C1 segment of cervical spinal cord (tissue), 14 donors: ENCODE measurements around the gene IFIT1.
A peak's percentile ranks its signal among the peaks of the same experiment; 100 is the strongest.
"Not testable (repeated sequence)": the region's sequence is repeated elsewhere in the genome, so short reads cannot be mapped to it uniquely, and the experiment has no call there.

ENCODE experiments used
- DNase-seq, 14 donors: peaks; one replicate each; lab custom pipeline; 2025; lab: John Stamatoyannopoulos, UW

Gene IFIT1

DNA sequence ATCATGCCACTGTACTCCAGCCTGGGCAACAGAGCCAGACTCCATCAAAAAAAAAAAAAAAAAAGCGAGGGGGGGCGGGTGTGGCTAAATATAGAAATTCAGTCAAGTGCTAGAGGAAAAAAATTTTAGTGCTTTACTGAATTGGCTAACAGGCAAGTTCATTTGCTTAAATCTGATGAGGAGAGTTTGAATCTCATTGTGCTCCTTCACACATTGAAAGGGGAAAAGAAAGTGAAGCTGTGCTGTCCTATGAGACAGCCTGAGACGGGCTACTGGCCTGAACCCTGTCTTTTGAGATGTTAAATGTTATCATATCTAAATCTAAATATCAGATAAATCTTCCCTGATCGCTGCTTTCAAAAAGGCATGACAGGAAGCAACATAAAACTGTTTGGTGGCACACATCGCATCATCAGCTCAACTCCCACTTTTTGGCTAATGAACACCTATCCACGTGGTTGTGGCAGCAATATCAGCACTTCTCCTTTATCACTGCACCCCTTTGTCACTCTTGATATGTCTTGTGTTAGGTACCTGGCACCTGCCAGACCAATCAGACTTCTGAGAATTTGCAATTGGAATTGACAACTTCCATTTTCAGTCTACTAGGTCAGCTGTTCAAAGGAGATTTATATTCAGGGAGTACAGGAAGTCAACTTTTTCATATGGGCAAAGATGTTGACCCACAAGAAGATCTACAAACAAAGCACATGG, 28.5 kb upstream of the IFIT1 start:
- no peak for DNase-seq

DNA sequence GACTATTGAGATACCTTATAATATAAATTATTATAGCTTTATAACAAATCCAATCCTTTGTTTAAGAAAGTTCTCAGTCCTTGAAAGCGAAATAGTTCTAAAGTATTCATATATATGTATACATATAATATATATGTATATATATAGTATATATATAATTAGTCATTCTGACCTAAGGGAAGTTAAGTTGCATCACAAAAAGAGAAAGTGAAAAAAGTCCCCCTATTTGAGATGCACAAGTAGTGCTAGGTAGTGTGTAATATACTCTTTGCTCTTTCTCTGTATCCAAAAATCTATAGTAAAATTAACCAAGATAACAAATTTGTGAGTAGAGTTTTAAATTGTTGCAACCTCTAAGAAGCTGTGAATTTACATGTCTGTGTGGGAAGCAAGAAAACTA, 27.9 kb upstream of the IFIT1 start:
- no peak for DNase-seq

DNA sequence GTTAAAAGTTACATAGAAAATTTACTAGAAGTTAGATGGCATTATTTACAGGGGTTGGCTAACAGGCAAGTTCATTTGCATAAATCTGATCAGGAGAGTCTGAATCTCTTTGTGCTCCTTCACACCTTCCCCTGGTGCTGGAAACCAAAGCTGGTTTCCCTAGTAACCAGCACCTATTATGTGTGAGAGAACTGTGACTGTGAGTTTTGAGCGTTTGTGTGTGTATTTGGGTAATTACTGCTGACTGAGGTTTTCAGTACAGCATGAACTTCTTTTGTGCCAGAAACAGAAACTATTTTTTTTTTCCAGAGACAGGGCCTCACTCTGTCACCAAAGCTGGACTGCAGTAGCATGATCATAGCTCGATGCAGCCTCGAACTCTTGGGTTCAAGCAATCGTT, 24.9 kb upstream of the IFIT1 start:
- peak in 1 of 14 donors; percentile 29 for DNase-seq

DNA sequence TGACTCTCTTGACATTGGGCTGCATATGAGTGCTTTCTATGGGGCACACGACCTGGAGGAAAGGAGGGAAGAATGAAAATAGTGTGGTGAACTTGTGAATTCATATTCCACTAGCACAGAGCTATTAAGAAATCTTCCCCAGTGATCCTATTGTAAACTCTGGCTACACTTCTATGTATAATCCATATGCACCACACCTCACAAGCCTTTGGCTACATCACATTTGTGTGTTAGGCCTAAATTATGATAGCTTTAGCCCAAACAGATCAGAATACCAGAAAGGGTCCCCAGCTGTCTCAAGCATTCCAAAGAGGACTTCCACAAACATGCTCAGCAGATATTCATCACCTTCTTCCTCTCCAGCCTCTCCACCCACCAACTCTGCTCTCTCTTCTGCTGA, 24.3 kb upstream of the IFIT1 start:
- DNase-seq = no peak

DNA sequence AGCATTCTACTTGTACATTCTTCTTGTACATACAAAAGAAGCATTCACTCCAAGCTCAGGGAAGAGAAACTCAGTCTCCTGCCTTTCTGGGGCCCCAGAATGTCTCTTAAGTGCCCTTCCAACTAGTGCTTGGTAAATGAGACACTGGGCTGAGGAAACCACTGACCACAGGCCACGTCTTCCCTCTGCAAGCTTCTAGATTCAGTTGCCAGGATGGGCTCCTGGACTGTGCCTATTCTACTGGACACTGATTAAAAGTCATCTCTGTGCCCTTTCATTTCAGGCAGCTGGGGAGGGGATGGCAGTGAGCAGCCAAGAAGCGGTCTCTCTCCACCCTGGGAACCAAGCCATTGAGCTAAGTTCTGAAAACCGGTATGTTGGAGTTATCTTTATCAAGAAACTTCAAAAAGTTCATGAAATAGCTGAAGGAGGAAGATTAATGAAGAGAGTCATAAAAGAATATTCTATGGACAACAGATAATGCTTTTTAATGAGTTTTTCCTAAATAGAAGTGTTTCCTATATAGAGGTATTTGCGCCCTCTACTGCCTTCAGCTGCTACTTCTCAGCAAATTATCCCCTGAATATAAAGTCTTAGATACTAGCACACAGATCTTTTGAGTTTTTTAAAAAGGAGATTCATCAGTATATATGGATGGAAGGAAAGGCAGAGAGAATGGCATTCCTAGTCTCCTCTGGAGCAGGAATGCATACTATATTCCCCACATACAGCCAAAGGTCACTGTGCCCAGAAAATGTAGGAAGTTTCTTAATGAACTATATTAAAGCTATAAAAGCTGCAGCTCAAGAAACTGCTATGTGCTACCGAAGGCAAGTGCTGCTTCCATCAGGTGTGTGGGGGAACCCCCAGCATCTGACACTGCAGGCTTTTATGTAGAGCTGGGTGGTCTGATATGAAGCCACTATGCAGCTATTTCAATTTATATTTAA, 23.0 kb upstream of the IFIT1 start:
- DNase-seq = peak in 9 of 14 donors; percentile 12 to 61 (median 30)

DNA sequence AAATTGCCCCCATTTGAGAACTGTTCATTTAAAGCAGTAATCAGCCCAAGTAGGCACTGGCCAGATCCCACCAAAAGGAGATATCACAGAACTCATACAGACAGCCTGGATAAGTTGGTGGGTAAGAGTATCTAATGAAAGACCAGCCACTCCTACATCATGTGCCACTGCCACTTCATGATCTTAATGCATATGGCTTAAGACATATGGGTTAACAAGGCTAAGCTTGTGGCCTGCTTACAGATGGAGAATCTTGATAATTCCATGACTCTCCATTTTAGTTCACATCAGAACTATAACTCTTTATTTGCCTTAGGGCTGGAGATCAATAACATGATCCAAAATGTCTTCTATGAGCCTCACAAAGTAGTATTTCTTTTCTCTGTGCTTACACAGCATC, 21.3 kb upstream of the IFIT1 start:
- no peak for DNase-seq

DNA sequence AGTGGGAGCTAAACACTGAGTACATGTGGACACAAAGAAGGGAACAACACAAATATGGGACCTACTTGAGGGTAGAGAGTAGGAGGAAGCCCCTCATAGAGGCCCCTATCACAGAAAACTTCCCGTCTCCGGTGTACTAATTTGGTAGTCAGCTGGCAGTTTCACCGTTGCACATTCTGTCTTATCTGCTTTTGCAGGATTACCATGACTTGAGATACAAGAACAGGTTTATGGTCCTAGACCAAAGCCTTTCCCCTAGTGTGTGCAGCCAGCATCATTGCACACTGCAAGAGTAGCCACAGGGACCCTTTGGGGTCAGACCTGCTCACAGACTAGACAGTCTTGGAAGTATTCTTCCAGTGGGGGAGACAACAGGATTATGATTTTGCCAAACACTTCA, 20.4 kb upstream of the IFIT1 start:
- no peak for DNase-seq

DNA sequence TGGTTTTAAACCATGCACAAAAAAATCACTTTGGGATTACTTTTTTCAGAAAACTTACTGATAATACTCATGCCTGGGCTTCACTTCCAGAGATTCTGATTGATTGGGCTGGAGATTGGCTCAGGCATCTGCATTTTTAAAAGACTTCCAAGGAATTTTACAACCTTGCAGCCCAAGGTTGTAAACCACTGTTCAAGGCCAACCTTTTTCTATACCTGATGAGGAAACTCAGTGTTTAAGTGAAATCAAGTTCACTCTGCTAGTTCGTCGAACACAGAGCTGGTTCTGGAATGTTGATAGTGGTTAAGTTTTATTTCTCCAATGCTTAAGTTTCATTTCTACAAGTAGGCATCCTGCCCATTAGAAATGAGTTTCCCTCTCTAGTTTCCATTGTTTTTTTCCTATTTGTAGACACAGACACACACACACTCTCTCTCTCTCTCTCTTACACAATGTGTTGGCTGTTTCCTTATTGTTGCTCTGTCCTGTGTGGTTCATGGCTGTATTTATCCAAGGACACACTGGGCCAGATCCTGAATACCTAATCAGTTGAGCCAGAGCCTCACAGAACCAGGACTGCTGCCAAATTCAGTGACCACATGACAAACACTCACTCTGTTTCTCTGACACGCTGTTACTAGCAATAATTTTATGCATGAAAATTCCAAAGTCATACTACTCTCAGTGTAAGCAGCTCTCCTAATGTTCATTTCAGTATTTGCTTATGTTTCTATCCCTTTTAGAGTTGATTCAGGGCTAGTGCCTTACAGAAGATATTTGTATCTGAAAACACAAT, 18.3 kb upstream of the IFIT1 start:
- DNase-seq = peak in 12 of 14 donors; percentile 21 to 92 (median 77)

DNA sequence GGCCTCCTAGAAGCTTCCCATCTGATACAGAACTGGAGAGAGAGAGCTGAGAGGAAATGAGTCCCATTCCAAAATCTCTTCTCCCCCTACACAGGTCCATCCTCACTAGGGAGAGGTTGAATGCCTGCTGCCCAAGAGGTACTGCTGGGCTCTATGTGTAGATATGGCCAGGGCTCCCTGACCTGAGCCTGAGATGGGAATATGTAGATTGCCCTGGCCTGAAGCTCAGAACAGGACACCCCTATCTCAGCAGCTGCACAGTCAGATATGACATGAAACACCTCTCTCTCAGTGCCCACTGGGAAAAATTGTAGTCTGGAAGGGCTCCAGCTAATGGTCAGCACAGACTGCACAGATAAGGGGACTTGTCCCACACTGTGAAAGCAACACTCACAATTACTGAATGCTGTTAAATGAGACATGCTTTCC, 17.7 kb upstream of the IFIT1 start:
- peak in 6 of 14 donors; percentile 33 to 61 (median 40) for DNase-seq

DNA sequence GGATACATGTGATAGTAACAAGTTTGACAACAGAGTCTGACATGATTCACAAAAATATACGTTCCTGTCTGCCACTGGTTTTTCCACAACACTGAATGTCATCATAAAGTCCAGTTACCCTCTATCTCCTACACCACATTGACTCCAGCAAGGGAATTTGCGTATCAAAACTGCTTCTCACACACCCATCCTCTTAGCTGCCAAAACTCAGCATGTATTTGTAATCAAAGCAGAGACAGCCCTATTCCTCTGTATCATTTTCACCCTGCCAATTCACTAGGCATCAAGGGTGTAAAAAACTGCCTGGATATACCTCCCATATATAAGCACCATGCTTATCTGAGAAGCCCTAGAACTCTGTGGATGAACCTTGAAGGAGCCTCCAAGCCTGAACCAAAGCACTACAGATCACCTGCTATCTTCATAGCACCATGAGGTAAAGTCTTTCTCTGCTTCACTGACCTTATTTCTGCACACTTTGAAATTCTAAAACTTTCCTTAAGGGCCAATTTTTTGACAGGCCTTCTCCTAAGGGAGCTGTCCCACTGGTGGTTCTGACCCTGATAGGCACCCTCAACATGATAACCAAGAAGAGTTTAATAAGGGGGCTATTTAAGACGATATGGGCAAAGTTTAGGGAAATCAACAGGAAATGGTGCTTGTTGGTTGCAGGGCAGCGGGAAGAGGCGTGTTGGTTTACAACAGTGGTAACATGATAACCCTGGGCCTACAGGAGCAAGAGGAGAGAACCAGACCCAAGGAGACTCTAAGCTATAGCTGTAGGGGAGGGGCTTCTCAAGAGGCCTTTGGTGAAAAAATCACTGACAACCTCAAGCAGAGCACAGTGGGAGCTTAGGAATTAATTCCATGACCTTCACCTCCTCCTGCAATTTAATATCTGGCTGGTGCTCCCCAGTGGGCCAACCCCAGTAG, 14.5 kb upstream of the IFIT1 start, which contains the start of gene IFIT1B:
TSS of gene IFIT1B (plus strand) at position 352 of the 933 bp plus-strand sequence. CDS start at position 432, 80 bp downstream.
- no peak for DNase-seq

DNA sequence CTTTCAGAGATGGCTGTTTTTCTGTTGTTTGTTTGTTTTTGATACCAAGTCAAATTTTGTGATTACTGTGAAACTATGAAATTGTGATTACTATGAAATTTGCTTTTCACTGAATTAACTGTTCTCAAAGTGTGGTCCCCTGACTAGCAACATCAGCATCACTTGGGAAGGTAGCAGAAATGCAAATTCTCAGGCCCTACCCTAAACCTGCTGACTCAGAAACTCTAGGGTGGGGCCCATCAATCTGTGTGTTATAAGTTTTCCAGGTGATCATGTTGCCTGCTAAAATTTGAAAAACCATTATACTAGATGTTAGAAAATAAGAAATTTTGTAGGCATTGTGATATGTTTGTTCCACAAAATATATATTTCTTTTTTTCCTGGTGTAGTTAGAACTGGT, 13.3 kb upstream of the IFIT1 start:
- no peak for DNase-seq

DNA sequence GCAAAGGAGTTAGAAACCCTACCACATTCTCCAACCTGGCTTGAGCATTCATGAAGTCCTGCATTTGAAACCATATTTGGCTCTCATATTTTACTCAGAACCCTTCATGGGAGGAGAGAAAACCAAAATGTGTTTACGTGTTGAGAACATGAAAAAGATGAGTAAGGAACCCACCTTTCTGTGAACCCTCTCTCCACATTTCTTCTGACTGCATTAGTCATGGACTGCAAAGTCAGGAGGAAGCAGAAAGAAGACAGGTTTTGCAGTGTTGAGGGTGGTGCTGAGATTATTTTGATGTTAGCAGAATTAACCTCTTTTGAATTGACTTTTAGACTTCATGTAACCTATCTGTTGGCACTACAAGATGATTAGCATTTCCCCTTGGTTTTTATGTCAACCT, 9.7 kb upstream of the IFIT1 start:
- DNase-seq = no peak

DNA sequence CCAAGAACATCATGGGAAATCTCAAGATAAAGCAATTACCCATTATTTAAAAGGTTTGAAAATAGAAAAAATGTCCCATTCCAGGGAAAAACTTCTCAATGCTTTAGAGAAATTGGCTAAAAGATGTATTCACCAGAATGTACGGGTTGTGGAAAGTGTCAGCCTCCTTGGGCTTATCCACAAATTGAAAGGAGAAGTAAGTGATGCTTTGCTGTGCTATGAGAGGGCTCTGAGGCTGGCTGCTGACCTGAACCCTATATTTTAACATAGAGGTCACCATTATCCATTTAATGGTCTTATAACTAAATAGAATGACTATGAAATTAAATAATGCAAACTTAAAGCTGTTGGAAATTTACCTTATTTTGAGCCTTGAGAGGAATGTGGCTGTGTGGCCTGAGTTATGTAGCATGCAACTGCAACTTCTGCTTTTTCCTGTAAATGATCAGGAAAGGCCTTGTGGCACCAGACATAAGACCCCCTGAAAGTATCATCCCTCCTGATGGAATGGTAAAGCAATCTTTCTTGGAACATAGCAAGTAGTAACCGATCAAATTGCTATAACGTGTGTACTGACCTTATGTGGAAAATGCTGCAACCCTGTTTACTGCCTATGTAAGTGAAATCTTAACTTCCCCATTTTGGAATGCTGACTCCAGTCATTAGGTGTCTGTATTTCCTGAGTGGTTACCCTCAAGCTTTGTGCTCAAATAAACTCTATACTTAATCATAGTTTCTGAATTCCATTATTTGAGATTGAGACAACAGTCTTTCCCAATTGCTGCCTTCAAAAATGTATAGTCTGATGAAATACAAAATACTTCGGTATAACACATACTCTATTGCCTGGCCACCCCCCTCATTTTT, 7.7 kb upstream of the IFIT1 start:
- DNase-seq = no peak

DNA sequence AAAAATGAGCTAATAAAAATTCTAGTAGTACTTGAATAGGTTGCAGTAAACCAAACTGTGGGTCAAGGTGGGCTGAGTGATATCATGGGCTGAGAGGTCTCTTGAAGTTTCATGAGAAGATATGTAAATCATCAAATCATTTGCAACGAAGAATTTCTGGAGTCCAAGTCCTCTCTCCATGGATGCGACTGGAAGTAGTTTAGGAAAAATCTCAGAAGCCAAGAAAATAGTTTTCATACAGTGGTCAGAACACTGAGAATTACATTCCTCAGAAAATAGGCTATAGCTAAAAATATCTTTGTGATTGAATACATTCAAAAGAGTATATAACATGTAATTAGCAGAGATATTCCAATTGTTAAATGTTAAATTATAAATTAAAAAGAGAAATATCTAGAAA, 3.6 kb upstream of the IFIT1 start:
- DNase-seq = no peak

DNA sequence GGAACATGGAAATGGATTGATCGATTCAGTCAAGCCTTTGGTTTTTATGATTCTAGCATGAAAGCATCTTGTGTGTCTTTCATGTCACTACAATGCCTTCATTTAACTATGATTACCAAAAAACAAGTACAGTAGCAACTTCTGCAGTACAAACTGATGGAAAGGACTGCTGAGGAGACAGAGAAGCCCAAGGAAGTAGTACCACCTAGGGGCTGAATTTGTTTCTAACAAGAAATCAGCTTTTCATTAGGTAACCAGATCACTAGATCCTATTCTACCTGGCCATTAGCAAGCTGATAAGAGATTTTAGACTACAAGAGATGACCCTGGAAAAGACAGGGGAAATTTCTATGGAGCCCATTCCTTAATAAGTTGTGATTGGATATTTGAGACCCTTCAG, 3.2 kb upstream of the IFIT1 start:
- DNase-seq = peak in 1 of 14 donors; percentile 9

DNA sequence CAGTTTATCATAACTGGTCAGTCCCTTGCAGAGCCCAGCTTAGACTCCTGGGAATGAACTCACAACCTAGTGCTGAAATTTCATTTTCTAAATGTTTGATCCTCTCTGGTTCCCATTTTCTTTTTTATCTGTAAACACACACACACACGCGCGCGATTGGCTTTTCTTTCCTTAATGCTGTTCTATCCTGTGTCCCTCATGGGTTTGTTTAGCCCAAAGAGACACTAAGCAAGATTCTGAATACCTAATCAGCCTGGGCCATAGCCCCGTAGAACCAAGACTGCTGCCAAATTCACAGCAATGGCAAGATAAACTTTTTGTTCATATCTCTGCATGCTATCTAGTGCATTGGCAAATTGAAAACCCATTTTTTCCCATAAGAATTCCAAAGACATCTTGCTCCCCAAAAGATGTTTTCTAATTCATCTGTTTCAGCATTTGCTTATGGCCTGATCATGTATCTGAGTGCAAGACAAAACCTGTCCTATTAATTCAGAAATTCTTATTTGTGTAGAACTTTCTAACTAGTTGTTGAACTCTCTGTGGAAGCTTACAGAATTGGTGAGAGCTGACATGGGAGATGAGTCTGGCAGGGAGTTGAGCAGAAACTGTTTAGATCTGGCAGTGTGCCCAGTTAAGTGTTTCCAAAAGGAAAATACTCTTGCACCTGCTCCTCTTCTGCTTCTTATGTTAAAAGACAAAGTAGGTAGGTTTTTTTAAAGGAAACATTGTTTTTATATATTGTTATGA, 1.8 kb upstream of the IFIT1 start:
- DNase-seq = peak in 1 of 14 donors; percentile 35

DNA sequence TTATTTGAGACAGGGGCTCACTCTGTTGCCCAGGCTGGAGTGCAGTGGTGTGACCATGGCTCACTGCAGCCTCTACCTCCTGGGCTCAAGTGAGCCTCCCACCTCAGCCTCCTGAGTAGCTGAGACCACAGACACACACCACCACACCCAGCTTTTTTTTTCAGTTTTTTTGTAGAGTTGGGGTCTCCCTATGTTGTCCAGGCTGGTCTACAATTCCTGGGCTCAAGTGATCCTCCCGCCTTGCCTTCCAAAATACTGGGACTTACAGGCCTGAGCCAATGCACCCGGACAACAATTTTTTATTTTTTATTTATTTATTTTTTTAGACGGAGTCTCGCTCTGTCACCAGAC, 1.2 kb upstream of the IFIT1 start:
- DNase-seq = not testable (repeated sequence)

DNA sequence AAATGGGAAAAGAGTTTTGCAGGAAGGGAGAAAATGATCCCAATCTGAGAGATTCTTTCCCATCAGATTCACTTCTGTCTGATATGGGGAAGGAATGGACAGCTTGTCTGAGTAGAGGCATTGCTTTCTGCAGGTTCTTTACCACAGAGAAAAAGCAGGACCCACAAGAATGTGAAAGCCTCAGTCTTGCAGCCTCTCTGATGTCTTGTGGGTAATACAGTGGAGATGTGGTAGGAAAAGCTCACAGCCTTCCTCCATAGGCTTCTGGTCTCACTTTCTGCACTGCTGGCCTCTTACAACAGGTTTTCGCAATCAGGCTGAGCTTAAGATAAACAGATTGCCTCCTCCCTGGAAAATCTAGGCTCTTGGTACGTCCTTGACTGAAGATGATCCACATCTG, 551 bp downstream of the IFIT1 start:
- peak in 7 of 14 donors; percentile 16 to 70 (median 28) for DNase-seq

DNA sequence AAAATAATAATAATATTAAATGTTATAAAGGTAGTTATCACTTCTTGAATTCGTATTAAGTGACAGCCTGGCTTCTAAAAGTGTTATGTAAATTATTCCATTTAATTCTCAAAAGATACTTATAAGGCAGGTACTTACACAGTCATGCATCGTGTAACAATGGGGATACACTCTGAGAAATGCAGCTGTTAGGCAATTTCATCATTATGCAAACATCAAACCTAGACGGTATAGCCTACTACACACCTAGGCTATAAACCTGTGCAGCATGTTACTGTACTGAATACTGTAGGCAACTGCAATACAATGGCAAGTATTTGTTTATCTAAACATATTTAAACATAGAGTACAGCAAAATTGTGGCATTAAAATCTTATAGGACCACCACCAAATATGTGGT, 1.5 kb downstream of the IFIT1 start:
- DNase-seq = no peak
